HL-60/S4 treated with retinoic acid at 250 ng/mL for 4 days and 3 days (cell line): ENCODE data around the gene HYDIN.

Experiments
- in situ Hi-C: fragments of 300-500 bp; cut with MboI; formaldehyde crosslinking; loops from 2 replicates; pipeline ENCODE4 v1.7.0; 2022; ENCODE audit warnings: low sequenced_read_pairs

The HYDIN gene

GRCh38 chr16:70769131-70769530 lies 461.4 kb downstream of the HYDIN start:
- in situ Hi-C loops = no loop called here

- in situ Hi-C loops = no loop called here
Measured at GRCh38 chr16:70768203-70768580, 462.3 kb downstream of the HYDIN start.

- in situ Hi-C loops = no loop called here
Measured at GRCh38 chr16:70767377-70768202, 462.9 kb downstream of the HYDIN start.

- in situ Hi-C loops = no loop called here
Measured at GRCh38 chr16:70766658-70767057, 463.9 kb downstream of the HYDIN start.

DNA sequence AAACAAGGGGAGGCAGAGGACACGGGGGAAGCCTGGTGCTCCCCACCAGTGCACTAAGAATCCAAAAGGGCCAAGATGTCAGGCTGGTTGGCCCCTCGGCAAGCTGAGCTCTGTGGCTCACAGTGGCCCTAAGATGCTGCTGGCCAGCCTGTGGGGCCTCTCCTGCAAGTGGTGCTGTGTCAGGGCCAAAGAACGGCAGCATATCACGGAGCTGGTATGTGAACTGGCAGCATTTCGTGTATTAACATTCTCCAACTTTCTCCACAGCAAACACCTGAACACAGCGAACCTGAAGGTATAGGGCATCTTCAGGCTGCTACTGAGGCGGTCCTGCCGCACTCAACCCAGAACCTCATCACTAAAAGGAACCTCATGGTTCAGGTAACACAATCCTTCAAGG lies 464.3 kb downstream of the HYDIN start:
- in situ Hi-C loops = no loop called here

GRCh38 chr16:70765491-70765890 lies 465.0 kb downstream of the HYDIN start:
- in situ Hi-C loops = no loop called here

DNA sequence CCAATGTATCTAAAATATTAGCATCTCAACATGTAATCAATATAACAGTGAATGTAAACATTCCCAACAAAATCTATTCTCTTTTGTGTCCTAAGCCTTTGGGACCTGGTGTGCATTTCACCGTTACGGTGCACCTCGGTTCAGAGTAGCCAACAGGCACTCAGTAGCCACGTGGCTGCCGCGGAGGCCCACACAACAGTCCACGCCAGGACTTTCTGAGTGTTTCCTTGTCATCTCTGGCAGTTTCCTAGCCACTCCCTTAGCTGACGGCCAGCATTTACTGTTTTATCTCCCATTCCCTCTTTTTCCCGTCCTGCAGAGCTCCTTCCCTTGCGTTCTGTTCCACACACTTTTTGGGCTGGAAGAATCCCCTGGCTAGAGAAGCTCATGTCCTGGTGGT lies 465.9 kb downstream of the HYDIN start:
- in situ Hi-C loops = no loop called here

DNA sequence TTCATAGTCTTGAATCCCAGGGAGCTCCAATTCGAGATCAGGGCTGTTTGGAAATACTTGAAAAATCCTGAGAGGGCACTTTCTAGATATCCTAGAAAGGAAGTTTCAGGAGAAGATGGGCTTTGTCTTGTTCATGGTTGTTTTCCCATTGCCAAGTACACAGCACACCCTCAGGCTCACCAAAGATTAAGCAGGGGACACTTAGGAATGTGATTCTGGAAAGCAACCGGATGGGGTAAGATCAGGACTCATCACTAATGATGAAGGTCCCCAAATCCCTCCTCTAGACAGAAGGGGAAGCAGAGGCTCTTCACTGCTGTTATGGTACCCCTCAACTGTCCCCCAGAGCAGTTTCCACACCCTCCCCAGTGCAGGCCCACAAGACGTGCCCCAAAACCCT lies 470.3 kb downstream of the HYDIN start:
- in situ Hi-C loops = no loop called here

GRCh38 chr16:70759666-70760065 lies 470.9 kb downstream of the HYDIN start:
- in situ Hi-C loops = no loop called here

- in situ Hi-C loops = no loop called here
Measured at GRCh38 chr16:70758786-70759185, 471.7 kb downstream of the HYDIN start.
